Glutamatergic neuron (in vitro differentiated cells): ENCODE results near the gene CRIP1. TPM values are rescaled to one million over a fixed set of nuclear protein-coding genes. Genes with fewer than 3 reads are reported as not detected.
A peak's percentile ranks its signal among the peaks of the same experiment; 100 is the strongest.

Source experiments
- DNase-seq: peaks from one replicate; pipeline ENCODE4 v3.0.0; 2022
- H3K27ac Mint-ChIP-seq: one replicate; pipeline ENCODE4 v1.8.0; 2020; ENCODE audit warnings: mild to moderate bottlenecking, mixed read lengths, inconsistent platforms; ENCODE audit not compliant: unreplicated experiment
- H3K27me3 Mint-ChIP-seq: one replicate; pipeline ENCODE4 v1.8.0; 2020; ENCODE audit warnings: mild to moderate bottlenecking, moderate library complexity, mixed read lengths, inconsistent platforms; ENCODE audit not compliant: unreplicated experiment
- H3K36me3 Mint-ChIP-seq: one replicate; pipeline ENCODE4 v1.8.0; 2020; ENCODE audit warnings: mild to moderate bottlenecking, mixed read lengths, inconsistent platforms; ENCODE audit not compliant: unreplicated experiment
- H3K4me1 Mint-ChIP-seq: one replicate; pipeline ENCODE4 v1.8.0; 2020; ENCODE audit warnings: mild to moderate bottlenecking, low read depth, mixed read lengths, inconsistent platforms; ENCODE audit not compliant: unreplicated experiment
- H3K4me3 Mint-ChIP-seq: one replicate; pipeline ENCODE4 v1.8.0; 2020; ENCODE audit warnings: mild to moderate bottlenecking, mixed read lengths, inconsistent platforms; ENCODE audit not compliant: unreplicated experiment
- H3K9me3 Mint-ChIP-seq: one replicate; pipeline ENCODE4 v1.8.0; 2020; ENCODE audit warnings: mild to moderate bottlenecking, moderate library complexity, mixed read lengths, inconsistent platforms; ENCODE audit not compliant: unreplicated experiment
- total RNA-seq: library from RNA; stranded (reverse); fragmentation: NEBNext Ultra II Directional; extraction: Animal tissue kit (Norgen Biotek cat#: 25700); gene quantifications from one replicate; pipeline ENCODE4 v1.2.1, GENCODE V29; 2021; ENCODE audit not compliant: unreplicated experiment
- TF ChIP-seq, protein P1 (sequence below): fragments of 200-600 bp; sonication (generic); IDR thresholded peaks from one replicate; pipeline ENCODE4 v1.5.0; 2021; ENCODE audit not compliant: partially characterized antibody, unreplicated experiment

Gene CRIP1
- total RNA-seq, 1 donor from 2014 or later = 49.3 TPM

DNA sequence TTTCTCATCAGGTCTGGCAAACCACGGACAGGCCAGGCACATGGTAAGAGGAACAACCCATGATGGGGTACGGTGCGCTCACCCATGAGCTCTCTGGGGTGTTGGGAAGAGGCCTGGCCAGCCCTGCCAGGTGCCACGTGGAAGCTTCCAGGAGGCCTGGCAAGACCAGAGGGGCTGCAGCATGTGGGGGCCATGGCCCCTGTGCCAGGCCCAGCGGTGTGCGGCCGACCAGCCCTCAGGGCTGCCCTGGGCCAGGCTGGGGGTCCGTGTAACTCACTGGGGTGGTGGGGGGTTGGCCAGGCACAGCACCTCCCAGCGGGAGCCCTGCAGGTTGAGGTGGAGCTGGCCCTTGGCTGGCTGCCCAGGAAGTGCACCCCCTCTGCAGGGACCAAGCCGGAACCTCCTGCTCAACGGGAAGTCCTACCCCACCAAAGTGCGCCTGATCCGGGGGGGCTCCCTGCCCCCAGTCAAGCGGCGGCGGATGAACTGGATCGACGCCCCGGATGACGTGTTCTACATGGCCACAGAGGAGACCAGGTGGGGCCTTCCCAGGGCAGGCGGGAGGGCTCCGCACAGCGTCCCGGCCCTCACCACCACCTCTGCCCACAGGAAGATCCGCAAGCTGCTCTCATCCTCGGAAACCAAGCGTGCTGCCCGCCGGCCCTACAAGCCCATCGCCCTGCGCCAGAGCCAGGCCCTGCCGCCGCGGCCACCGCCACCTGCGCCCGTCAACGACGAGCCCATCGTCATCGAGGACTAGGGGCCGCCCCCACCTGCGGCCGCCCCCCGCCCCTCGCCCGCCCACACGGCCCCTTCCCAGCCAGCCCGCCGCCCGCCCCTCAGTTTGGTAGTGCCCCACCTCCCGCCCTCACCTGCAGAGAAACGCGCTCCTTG is 17.0 kb upstream of the CRIP1 start:
- Mint-ChIP-seq H3K36me3 (no peaks in the 10 kb centered on the region), H3K4me1 (no peaks in the 10 kb centered on the region), H3K9me3 (peaks cover 2% of the 10 kb centered on the region), H3K27ac (peak overlapping the region; percentile 62), H3K27me3 (peaks cover 2% of the 10 kb centered on the region), H3K4me3 (no peak overlapping the region)
- TF ChIP-seq, protein P1, sequence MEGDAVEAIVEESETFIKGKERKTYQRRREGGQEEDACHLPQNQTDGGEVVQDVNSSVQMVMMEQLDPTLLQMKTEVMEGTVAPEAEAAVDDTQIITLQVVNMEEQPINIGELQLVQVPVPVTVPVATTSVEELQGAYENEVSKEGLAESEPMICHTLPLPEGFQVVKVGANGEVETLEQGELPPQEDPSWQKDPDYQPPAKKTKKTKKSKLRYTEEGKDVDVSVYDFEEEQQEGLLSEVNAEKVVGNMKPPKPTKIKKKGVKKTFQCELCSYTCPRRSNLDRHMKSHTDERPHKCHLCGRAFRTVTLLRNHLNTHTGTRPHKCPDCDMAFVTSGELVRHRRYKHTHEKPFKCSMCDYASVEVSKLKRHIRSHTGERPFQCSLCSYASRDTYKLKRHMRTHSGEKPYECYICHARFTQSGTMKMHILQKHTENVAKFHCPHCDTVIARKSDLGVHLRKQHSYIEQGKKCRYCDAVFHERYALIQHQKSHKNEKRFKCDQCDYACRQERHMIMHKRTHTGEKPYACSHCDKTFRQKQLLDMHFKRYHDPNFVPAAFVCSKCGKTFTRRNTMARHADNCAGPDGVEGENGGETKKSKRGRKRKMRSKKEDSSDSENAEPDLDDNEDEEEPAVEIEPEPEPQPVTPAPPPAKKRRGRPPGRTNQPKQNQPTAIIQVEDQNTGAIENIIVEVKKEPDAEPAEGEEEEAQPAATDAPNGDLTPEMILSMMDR = no peak
- no peak for DNase-seq

DNA sequence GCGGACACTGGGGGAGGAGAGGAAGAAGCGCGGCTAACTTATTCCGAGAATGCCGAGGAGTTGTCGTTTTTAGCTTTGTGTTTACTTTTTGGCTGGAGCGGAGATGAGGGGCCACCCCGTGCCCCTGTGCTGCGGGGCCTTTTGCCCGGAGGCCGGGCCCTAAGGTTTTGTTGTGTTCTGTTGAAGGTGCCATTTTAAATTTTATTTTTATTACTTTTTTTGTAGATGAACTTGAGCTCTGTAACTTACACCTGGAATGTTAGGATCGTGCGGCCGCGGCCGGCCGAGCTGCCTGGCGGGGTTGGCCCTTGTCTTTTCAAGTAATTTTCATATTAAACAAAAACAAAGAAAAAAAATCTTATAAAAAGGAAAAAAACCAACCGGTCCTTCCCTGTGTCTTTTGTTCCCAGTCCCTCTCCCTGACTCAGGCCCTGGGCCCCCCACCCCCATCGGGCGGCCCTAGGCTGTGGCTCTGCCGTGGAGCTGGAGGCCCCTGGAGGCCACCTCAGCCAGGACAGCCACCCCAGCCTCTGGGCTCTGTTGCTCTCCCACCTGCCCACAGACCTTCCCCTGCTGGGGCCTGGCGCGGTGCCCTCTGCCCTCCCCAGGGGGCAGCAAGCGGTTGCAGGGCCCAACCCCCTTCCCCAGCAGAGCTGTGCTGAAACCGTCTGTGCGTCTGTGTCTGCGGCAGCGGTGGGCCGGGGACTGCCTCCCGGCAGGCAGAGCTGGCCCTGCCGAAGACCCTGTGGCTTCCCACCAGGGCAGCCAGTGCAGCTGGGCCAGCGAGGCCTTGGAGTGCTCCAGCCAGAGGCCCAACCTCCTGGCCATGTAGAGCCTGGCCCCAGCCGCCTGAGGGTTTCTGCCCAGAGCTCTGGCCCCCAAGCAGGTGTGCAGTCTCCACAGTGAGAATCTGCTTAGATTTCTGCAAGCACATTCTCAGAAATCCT is 16.1 kb upstream of the CRIP1 start:
- H3K4me1 Mint-ChIP-seq = no peaks in the 10 kb centered on the region
- no peak overlapping the region for H3K27ac Mint-ChIP-seq
- no peak overlapping the region for H3K4me3 Mint-ChIP-seq
- TF ChIP-seq, protein P1 = no peak
- DNase-seq = no peak
- peaks cover 2% of the 10 kb centered on the region for H3K9me3 Mint-ChIP-seq
- no peaks in the 10 kb centered on the region for H3K36me3 Mint-ChIP-seq
- peaks cover 2% of the 10 kb centered on the region for H3K27me3 Mint-ChIP-seq

DNA sequence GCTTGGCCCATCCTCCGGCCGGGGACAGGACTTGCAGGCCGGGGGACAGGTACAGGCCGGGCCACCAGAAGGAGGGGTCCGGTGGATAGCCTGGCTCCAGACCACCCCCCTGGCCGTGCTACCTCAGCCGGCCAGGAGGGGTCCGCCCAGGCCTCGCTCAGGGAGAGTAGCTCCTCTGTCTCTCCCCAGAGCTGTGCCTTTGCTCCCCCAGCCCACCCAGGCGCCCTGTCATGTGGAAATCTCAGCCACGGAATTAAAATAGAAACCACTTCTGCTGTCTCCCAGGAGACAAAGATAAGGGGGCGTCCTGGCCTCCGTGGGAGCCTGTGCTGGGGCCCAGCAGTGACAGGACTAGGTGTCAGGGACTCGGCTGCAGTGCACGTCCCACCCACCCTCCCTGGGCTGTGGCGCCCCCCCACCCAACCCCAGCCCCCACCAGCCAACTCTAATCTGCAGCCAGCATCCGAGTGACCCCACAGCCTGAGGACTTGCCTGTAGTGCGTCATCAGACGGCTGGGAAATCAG is 15.3 kb upstream of the CRIP1 start:
- no peak overlapping the region for H3K4me3 Mint-ChIP-seq
- DNase-seq = peak; percentile 69
- TF ChIP-seq, protein P1 = peak; percentile 63
- no peak overlapping the region for H3K27ac Mint-ChIP-seq
- H3K9me3 Mint-ChIP-seq = peaks cover 2% of the 10 kb centered on the region
- H3K4me1 Mint-ChIP-seq = no peaks in the 10 kb centered on the region
- H3K36me3 Mint-ChIP-seq = no peaks in the 10 kb centered on the region
- peaks cover 2% of the 10 kb centered on the region for H3K27me3 Mint-ChIP-seq

DNA sequence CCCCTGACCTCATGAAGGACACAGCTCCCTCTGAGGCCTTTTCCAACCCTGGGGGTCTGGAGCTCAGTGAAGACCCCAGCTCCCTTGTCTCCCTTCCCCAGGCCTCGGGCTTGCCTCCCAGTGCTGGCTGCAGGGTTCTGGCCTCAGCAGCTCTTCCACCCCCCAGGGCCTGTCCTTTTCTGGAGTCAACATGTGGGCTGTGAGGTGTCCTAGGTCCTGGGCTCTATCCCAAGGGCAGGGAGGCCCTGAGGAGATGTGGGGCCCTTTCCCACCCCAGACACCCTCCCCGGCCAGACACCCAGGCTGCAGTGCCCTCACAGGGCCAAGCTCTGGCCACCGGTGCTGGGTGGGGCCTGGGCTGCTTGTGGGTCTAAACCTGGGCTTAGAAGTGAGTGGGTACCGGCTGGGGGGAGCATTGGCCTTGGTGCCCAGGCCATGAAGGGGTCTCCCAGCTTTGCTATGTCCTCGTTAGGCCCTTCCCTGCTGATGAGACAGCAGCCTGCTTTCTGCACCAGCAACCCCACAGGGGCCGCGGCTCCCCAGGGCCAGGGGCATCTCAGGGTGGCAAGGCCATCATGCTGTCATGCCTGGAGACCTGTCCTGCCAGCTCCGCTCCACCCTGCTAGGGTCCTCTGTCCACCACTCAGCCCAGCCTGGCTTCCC is 14.7 kb upstream of the CRIP1 start:
- Mint-ChIP-seq H3K4me3 (no peak overlapping the region), H3K9me3 (peaks cover 2% of the 10 kb centered on the region), H3K4me1 (no peaks in the 10 kb centered on the region), H3K36me3 (no peaks in the 10 kb centered on the region), H3K27me3 (peaks cover 2% of the 10 kb centered on the region), H3K27ac (no peak overlapping the region)
- DNase-seq = no peak
- TF ChIP-seq, protein P1 = no peak
